ENCODE measurements around the gene PLCB1.

DNA sequence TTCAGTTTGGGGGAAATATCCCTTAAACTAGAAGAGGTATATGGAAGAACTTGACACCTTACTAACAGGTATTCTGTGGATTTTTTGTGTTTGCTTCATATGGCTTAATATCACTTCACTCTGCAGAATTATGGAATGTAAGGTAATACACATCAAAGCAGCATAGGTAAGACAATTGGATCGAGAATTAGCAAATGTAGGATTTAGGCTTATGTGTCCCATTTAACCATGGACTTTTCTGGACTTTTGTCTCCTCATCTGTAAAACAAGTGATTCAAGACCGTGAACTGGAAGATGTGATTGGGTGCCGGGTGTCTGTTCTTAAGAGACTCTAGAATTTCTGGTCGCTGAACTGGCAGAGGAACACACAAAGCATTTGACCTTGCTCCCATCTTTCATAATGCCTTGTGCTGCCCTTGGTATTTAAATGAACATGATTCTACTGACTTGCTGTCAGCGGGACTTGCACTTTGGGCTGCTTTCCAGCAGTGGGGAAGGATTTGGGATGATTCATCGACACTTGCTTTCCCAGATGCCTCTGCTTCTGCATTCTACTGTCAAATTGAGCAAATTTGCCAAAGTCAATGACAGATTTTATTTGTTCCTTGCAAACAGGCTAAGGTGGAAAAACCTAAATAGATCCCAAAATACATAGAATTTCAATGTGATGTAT is 199.8 kb downstream of the PLCB1 start:
- TF ChIP-seq EZH2 (IDR thresholded peaks at IDR 0.05; ENCODE audit: borderline replicate concordance, low read length) = no peak
- TF ChIP-seq, protein P1, sequence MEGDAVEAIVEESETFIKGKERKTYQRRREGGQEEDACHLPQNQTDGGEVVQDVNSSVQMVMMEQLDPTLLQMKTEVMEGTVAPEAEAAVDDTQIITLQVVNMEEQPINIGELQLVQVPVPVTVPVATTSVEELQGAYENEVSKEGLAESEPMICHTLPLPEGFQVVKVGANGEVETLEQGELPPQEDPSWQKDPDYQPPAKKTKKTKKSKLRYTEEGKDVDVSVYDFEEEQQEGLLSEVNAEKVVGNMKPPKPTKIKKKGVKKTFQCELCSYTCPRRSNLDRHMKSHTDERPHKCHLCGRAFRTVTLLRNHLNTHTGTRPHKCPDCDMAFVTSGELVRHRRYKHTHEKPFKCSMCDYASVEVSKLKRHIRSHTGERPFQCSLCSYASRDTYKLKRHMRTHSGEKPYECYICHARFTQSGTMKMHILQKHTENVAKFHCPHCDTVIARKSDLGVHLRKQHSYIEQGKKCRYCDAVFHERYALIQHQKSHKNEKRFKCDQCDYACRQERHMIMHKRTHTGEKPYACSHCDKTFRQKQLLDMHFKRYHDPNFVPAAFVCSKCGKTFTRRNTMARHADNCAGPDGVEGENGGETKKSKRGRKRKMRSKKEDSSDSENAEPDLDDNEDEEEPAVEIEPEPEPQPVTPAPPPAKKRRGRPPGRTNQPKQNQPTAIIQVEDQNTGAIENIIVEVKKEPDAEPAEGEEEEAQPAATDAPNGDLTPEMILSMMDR (conservative IDR thresholded peaks at IDR 0.05 in 1 of 2, IDR thresholded peaks at IDR 0.05 in 1 of 2; ENCODE audit: extremely low read depth in 1 of 2, insufficient read depth in 1 of 2, low read depth in 1 of 2, low read length in 2 of 2) = no peak
